Renal pelvis (tissue), 4 donors: Measurements from ENCODE around the gene BUB1B. TPM values are rescaled to one million over a fixed set of nuclear protein-coding genes. Genes with fewer than 3 reads are reported as not detected.
A peak's percentile ranks its signal among the peaks of the same experiment; 100 is the strongest.
"Not testable (repeated sequence)": the region's sequence is repeated elsewhere in the genome, so short reads cannot be mapped to it uniquely, and the experiment has no call there.

Source experiments
- DNase-seq: peaks from one replicate; pipeline ENCODE4 v3.0.0-alpha.2; 2013
- polyA plus RNA-seq, 3 donors: library from polyadenylated mRNA; unstranded; fragments of 120-200 nt; gene quantifications; one replicate each; pipeline ENCODE4 v1.2.1, GENCODE V29; 2013; ENCODE audit not compliant: insufficient read length in 3 of 3

The BUB1B gene
- polyA plus RNA-seq, 3 donors: 29.3 to 38.0 (median 32.2) TPM

GRCh38 chr15:40167374-40167773 is 6.5 kb downstream of the BUB1B start:
- DNase-seq: not testable (repeated sequence)

DNA sequence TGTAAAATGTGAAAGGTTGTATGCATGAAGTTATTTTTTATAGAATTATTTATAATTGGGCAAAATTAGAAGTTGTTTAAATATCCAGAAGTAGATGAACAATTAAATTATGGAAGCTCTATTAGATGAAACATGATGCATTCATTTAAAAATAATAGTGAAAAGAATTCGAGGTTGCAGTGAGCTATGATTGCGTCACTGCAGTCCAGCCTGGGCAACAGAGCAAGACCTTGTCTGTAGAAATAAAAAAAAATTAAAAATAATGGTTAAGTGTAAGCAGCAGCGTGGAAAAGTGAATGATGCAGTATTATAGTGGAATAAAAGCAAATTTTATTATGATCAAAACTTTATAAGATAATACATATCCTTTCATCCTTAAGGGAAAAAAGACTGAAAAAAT is 14.3 kb downstream of the BUB1B start:
- no peak for DNase-seq

DNA sequence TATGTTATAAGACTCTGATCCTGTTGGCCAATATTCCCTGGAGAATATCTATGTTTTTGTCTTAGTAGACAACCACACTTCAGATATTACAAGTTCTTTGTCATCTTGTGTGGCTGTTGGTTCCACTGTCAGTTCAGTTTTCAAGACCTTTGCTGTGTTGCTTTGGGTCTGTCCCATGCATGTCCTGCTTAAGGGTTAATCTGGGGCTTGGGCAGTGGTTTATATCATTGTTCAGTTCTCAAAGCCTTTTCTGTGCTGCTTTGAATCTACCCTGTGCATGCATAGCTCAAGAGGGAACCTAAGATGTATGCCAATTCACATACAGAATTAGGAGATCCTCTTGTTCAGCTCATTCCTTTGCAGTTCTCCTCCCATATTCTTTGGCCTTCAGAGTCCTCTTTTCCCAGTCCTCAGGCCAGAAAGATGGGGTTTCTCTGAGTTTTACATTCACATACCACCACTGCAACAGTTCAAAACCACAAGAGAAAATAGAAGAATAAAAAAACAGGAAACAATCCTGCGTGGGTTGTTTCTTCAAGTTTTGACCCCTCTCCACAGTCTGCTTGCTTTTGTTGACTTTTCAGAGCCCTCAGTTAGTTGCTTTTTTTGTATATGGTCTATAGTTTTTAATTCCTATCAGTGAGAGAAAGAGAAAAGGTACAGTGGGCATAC is 21.6 kb downstream of the BUB1B start:
- no peak for DNase-seq

DNA sequence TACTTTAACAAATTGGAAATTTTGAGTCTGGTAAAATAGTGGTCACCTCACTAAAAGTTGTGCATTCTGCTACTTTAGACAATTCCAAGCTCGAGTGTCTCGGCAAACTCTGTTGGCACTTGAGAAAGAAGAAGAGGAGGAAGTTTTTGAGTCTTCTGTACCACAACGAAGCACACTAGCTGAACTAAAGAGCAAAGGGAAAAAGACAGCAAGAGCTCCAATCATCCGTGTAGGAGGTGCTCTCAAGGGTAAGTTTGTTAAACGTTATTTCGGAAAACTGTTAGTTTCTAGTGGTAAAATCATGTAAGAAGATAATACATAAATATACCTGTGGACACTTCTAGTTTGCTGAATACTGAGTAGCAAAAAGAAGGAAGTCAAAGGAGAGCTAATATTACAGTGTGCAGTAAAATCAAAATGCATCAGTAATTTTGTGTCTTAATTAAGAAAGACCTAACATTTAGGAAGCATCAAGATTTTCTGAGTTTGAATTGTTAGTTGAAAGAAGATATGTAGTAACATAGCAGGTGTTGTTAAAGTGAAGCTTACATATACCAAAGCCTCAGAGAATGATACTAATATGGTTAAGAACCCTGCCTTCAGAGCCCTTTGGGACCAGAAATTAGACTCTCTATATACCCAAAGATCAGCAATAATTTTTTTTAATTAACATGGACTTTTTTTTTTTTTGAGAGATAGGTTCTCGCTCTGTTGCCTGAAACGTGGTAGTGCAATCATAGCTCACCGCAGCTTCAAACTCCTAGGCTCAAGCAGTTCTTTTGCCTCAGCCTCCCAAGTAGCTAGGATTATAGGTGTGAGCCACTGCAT is 23.0 kb downstream of the BUB1B start:
- DNase-seq: no peak

DNA sequence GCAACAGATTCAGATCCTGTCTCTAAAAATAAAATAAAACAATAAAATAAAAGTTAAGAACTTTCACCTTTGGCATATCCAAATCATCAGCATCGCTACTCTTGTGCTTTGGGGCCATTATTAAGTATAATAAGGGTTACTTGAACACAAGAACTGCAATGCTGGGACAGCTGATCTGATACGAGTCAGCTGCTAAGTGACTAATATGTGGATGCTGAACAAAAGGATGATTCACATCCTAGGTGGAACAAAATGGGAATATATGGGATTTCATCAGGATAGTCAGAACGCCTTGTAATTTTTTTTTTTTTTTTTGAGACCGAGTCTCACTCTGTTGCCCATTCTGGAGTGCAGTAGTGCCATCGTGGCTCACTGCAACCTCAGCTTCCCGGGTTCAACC is 29.7 kb downstream of the BUB1B start:
- DNase-seq: no peak

DNA sequence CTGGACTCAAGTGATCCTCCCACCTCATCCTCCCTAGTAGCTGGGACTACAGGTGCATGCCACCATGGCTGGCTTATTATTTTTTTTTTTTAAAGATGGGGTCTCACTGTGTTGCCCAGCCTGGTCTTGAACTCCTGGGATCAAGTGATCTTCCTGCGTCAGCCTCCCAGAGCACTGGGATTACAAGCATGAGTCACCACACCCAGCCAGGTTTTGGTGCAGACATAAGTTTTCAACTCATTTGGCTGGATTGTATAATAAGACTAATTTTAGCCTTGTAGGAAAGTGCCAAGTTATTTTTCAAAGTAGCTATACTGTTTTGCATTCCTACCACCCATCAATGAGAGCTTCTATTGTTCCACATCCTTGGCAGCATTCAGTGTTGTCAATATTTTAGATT is 32.1 kb downstream of the BUB1B start:
- DNase-seq: no peak

DNA sequence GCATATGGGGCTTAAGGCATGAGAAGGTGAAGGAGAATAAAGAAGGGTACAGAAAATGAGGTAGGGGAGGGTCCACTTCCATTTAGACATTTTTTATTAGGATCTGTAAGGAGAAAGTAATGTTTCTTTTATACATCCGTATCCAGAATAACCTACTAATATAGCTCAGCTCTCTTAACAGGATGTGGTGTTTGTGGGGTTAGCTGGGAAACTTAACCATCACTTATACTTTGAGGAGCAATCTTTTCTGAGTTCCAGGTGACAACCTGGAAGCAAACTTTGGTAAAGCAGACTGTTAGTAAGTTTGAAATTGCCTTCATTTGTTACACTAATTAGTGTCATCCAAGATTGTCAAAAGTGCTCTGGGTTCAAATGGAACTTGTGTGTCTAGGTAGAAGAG is 36.6 kb downstream of the BUB1B start:
- no peak for DNase-seq

- no peak for DNase-seq
Measured at GRCh38 chr15:40198355-40199085, 37.7 kb downstream of the BUB1B start.

DNA sequence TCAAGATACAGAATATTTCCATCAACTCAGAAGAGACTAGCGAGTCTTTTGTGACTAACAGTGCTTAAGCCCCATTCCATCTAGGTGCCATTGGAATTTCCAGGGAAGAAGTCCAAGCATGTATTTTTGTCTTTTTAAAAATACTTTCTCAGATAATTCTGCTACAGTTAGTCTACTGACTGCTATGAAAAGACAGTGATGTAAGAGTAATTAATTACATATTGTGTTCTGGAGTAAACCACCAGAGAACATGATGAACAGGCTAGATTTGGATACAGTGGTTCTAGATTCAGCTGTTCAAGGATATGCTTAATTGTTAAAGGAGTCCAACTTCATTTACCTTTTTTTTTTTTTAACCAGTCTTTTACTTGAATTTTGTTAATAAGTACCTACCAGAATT is 43.2 kb downstream of the BUB1B start:
- DNase-seq: no peak

DNA sequence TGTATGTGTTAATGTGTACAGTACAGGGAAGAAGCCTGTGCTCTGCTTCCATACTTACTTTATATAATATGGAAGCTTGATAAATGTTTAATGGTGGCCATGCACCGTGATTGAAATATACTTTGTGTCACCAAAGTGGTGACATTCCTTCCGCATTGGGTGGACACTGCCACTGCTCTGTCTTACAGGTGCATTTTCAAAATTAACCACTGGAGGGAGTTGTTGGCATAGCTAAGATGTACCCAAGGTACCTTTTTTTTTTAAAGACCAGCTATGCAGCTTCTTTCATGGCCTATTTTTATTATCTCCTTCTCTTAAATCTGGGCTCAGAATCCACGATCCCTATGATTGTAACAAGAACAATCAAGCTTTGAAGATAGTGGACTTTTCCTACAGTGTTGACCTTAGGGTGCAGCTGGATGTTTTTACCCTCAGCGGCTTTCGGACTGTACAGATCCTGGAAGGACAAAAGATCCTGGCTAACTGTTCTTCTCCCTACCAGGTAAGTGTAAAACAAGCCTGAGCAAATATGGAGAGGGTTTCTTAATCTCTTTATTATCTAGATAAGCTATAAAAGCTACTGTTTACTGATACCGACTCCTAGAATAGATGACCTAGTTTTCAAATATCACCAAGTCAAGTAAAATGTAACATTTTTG is 56.4 kb downstream of the BUB1B start:
- DNase-seq: peak; percentile 80

DNA sequence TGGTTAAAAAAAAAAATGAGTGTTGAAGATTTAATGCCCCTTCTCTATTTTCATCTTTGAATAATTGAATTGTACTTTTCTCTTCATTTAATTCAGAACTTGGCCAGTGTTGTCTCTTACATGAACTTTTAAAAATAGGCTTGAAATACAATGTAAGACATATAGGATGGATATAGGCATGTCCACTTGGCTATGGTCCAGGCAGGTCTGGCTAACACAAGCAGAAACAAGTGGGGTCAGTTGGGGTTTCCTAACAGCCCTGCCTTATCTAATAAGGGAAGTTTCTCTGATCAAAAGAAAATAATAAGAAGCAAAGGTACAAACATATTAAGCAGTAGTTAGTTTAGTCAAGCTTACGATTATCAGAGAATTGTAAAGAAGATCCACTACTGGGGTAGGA is 58.9 kb downstream of the BUB1B start:
- DNase-seq: no peak

GRCh38 chr15:40222131-40222530 is 61.3 kb downstream of the BUB1B start:
- DNase-seq: no peak

GRCh38 chr15:40226736-40227135 is 65.9 kb downstream of the BUB1B start:
- no peak for DNase-seq

GRCh38 chr15:40229316-40229715 is 68.4 kb downstream of the BUB1B start:
- no peak for DNase-seq

- DNase-seq: no peak
Measured at GRCh38 chr15:40229956-40230355, 69.1 kb downstream of the BUB1B start.

GRCh38 chr15:40232625-40233070 is 71.8 kb downstream of the BUB1B start:
- no peak for DNase-seq

DNA sequence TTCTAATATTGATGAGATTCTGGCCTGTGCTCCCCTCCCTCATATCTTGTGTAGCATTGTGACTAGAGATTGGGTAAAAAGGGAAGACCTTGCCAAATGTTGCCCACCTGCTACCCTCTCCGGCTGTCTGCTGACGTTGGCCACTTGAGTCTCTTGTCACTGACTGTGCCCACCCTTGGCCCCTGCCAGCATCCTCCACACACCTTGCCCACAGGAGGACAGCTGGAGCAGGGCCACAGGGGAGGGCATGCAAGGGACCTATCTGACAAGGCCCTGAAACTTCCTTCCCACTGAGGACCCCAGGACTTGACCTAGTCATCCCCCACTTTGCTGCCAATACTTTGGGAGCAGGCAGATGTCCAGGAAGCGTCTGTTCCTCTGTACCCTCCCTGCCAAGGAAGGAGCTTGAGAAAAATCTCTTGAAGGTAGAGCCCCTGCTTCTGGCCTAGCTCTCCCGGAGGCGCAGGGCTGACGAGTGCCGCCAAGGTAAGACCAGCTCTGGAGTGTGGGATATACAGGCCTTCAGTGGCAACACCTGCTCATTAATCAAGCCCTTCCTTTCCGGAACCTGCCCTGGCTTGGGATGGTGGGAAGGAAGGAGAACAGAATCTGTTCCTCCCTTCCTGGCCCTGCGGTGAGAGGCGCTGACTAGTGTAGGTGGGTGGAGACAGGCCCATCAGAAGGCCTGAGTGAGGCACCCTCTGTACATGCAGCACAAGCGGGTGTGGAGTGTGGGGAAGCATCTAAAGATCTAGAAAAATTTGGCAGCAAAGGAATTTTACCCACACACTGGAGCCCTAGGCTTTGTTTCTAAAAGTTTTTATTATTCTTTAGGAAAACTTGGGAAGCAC is 73.1 kb downstream of the BUB1B start:
- DNase-seq: no peak

GRCh38 chr15:40234783-40235182 is 73.9 kb downstream of the BUB1B start:
- no peak for DNase-seq

- no peak for DNase-seq
Measured at GRCh38 chr15:40235201-40235885, 74.5 kb downstream of the BUB1B start.
